Dedifferentiated amniotic fluid mesenchymal stem cell (primary cell): ENCODE data around the gene NPLOC4.

Experiments used
- DNase-seq: peaks from one replicate; pipeline ENCODE4 v3.0.0-alpha.2; 2016; ENCODE audit errors: extremely low spot score

The NPLOC4 gene

GRCh38 chr17:81662002-81662401 lies 25.1 kb upstream of the NPLOC4 start:
- no peak for DNase-seq

DNA sequence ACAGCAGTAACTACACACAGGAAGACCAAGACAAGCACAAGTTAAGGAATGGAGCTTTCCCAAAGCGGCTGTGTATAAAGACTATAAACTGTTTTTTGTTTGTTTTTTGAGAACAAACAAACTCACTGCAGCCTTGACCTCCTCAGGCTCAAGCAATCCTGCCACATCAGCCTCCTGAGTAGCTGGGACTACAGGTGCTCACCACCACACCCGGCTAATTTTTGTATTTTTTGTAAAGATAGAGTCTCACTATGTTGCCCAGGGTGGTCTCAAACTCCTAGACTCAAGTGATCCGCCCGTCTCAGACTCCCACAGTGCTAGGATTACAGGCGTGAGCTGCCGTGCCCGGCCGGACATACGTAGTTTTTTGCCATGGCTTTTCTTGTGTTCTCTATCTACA lies 23.5 kb upstream of the NPLOC4 start:
- DNase-seq, result no peak

DNA sequence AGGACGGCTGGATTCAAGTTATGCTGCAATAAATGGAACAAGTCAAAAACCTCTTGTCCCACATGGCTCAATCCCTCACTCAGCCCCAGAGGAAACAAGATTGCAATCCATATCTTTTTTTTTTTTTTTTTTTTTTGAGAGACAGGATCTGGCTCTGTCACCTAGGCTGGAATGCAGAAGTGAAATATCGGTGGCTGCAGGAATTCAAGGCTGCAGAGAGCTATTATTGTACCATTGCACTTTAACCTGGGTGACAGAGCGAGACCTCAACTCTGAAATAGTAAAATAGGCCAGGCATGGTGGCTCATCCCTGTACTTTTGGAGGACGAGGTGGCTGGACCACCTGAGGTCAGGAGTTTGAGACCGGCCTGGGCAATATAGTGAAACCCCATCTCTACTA lies 22.1 kb upstream of the NPLOC4 start:
- no peak for DNase-seq

- DNase-seq, result no peak
Measured at GRCh38 chr17:81656835-81657234, 19.9 kb upstream of the NPLOC4 start.

DNA sequence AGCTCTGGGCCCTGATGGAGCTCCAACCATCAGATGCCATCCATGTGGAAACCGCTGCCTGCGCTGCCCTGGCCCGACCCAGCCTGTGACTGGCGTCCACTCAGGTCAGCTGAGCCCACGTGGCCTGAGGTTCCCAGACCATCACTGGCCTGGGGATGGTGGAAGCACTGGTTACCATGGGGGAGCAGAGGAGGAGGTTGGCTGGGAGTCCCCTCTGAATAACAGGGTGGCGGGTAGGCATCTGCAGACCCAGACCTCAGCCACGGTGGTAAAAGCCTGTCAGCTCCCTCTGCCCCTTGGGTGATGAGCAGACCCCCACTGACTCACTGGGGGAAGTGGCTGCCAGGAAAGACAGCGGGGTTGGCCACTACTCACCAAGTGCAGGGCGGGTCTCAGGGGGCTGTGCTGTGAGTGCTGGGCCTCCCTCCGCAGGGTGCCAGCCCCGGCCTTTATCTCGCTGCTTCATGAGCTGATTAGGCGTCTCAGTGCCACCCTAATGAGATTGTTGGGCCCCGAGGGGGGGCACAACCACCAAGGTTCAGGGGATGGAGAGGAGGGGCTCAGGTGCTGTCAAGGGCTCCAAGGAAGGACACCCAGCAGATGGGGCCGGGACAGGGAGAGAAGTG lies 19.3 kb upstream of the NPLOC4 start, which contains the start of gene PDE6G:
Gene PDE6G (minus strand): TSS at position 425 of the 626 bp plus-strand sequence. CDS start 3,237 bp downstream, outside the sequence.
- DNase-seq, result no peak

DNA sequence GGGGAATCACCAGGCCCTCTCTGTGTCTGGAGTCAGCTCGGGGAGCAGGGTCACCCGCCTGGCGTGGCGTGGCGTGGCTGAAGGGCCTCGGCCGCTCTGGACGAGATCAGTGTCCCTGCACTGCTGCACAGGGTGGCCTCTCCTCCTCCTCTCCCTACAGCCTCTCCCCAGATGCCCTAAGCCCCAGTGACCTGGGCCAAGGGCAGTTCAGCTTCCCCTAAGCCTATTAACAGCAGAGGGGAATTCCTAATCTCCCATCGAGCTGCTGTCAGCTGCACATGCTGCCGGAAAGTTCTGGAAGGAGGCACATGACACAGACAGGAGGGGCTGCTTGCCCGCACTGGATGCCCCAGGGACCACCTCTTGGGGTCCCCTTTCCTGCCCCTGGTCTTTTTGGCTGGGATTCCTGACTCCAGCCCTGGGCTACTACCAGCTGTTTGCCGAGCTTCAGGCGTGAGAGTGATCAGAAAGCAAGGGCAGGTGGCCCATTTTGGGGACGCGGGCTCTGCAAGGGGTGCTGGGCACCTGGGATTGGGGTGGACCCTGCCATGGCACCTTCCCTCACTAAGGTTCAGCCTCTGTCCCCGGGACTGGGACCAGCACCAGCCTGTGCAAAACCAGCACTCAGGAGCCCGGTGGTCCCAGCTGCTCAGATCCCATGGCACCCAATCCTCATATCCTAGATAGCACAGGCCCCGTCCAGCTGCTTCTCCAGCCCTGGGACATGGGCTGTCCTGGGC lies 18.6 kb upstream of the NPLOC4 start:
- DNase-seq, result no peak

- DNase-seq, result no peak
Measured at GRCh38 chr17:81652906-81653771, 16.2 kb upstream of the NPLOC4 start.

GRCh38 chr17:81651692-81652091 lies 14.8 kb upstream of the NPLOC4 start:
- peak; percentile 16 for DNase-seq

- DNase-seq, result no peak
Measured at GRCh38 chr17:81650951-81651350, 14.0 kb upstream of the NPLOC4 start.

GRCh38 chr17:81648707-81649085 lies 11.8 kb upstream of the NPLOC4 start:
- DNase-seq, result no peak

GRCh38 chr17:81648013-81648706 lies 11.2 kb upstream of the NPLOC4 start:
- no peak for DNase-seq

- DNase-seq, result no peak
Measured at GRCh38 chr17:81647640-81648012, 10.7 kb upstream of the NPLOC4 start.

DNA sequence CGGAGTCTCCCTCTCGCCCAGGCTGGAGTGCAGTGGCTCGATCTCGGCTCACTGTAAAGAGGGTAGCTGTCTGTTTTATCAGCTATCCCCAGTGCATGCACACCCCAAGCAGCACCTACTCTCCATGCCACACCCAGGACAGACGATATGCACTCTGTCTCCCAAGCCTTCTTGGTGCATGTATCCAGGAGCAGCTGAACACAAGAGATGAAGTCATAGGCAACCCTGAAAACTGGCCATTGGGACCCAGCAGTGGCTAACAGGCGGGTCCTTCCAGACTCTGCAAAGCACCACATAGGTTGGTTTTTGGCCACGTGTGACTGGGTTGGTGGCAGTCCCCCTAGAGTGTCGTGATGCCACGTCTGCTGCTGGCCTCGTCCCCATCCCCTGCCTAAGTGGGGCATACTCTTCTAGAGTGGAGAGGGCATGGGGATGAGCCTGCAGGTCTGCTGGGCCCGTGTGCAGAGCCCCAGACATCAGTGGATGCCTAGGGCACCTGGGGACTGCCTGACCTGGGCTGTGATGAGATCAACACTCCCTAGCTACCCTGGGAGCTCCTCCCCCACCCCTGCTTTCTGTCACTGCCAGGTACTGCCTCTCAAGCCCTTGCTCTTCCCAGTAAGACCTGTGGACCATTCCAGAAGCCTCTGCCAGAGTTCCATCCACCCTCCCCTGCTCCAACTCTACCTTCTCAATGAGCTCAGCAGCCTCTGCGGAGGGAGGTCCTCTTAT lies 10.1 kb upstream of the NPLOC4 start:
- no peak for DNase-seq

DNA sequence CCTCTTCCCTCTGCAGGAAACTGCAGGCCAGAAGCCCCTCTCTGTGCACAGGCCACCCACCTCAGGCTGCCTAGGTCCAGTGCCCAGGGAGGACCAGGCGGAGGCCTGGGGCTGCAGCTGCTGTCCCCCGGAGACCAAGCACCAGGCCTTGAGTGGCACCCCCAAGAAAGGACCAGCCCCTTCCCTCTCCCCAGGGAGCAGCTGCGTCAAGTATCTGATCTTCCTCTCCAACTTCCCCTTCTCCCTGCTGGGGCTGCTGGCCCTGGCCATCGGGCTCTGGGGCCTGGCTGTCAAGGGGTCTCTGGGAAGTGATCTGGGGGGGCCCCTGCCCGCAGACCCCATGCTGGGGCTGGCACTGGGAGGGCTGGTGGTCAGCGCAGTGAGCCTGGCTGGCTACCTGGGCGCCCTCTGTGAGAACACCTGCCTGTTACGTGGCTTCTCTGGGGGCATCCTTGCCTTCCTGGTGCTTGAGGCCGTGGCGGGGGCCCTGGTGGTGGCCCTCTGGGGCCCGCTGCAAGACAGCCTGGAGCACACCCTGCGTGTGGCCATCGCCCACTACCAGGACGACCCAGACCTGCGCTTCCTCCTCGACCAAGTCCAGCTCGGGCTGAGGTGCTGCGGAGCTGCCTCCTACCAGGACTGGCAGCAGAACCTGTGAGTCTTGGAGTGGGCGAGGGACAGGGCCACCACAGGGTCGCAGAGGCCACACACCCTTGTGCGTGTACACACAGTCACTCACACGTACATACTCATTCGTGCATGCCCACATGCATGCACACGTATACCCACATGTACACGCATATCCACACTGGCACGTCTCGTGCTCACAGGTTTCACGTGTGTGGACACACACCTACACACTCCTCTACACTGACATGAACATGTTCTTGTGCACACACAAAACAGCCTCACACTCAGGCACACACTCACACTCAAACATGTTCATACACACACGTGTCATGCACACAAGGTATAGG lies 8.4 kb upstream of the NPLOC4 start:
- no peak for DNase-seq

DNA sequence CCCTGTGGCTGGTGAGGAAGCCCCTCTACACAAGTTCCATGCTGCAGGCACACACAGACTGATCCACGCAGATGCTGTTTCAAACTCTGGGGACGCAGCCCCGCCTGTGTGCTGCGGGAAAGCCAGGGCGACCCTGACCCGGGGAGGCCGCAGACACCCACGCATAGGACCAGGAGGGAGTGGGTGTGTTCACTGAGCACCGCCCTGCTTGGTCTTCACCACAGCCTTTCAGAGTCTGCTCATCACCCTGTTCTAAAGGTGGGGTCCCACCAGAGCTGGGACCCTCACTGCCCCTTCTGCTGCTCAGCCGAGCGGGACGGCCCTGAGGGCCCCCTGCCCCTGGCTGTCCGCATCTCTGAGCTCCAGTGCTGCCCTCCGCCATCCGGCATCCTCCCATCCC lies 7.6 kb upstream of the NPLOC4 start:
- no peak for DNase-seq

- DNase-seq, result peak; percentile 31
Measured at GRCh38 chr17:81641825-81642489, 5.0 kb upstream of the NPLOC4 start.

DNA sequence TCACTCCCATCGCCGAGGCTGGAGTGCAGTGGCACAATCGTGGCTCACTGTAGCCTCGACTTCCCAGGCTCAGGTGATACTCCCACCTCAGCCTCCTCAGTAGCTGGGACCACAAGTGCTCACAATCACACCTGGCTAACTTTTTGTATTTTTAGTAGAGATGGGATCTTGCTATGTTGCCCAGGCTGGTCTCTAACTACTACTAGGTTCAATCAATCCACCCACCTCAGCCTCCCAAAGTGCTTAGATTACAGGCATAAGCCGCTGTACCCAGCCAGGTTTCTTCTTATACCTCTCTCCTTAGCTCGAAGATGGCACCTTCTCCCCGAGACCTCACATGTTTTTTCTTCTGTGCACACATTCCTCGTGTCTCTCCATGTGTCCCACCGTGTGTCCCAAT lies 3.1 kb upstream of the NPLOC4 start:
- DNase-seq, result no peak

GRCh38 chr17:81638683-81639082 lies 1.8 kb upstream of the NPLOC4 start:
- DNase-seq, result no peak

DNA sequence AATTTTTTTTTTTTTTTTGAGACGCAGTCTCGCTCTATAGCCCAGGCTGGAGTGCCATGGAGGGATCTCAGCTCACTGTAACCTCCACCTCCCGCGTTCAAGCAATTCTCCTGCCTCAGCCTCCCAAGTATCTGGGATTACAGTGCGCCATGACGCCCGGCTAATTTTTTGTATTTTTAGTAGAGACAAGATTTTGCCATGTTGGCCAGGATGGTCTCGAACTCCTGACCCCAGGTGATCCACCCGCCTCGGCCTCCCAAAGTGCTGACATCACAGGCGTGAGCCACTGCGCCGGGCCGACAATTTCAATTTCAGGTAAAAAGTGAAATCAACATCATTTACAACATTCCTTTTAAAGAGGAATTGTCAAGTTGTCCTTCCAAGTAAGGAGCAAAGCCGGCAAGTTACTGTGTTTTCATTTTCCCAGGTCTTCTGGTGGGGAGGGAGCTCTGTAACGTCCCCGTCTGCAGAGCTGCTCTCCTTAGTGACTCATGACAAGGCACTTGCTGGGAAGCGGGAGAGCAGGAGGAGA lies 873 bp downstream of the NPLOC4 start:
- peak; percentile 44 for DNase-seq
